WTC11 (cell line): Measurements from ENCODE around the gene GSG1L. TPM values are rescaled to one million over a fixed set of nuclear protein-coding genes. Genes with fewer than 3 reads are reported as not detected.

Experiments
- ATAC-seq: fragments of 200-7000 bp; cut with Tn5 transposase; 2 replicates; pipeline ENCODE4 v1.10.0; 2021; ENCODE audit warnings: mild to moderate bottlenecking, moderate library complexity
- CTCF ChIA-PET: fragments of 300-600 bp; sonication (Branson Sonifier 250); formaldehyde crosslinking; loops from one replicate; lab custom pipeline; 2021; ENCODE audit warnings: antibody characterized with exemption; lab: Charles Lee
- POLR2A ChIA-PET: fragments of 350-600 bp; sonication (Branson Sonifier 250); formaldehyde crosslinking; loops from one replicate; lab custom pipeline; 2021; ENCODE audit warnings: antibody characterized with exemption; lab: Charles Lee
- DNase-seq: peaks from one replicate; pipeline ENCODE4 v3.0.0; 2021; ENCODE audit warnings: low spot score
- H3K27ac Mint-ChIP-seq: 2 replicates; pipeline ENCODE4 v1.8.0; 2021; ENCODE audit warnings: mixed read lengths
- H3K27me3 Mint-ChIP-seq: 2 replicates; pipeline ENCODE4 v1.8.0; 2021; ENCODE audit warnings: low read depth, mild to moderate bottlenecking, moderate library complexity, mixed read lengths
- H3K36me3 Mint-ChIP-seq: 2 replicates; pipeline ENCODE4 v1.8.0; 2021; ENCODE audit warnings: mixed read lengths
- H3K4me1 Mint-ChIP-seq: 2 replicates; pipeline ENCODE4 v1.8.0; 2022; ENCODE audit warnings: mixed read lengths
- H3K4me3 Mint-ChIP-seq: 2 replicates; pipeline ENCODE4 v1.8.0; 2021; ENCODE audit warnings: mild to moderate bottlenecking, moderate library complexity, mixed read lengths
- H3K9me3 Mint-ChIP-seq: 2 replicates; pipeline ENCODE4 v1.8.0; 2021; ENCODE audit warnings: mixed read lengths
- ATF1 ChIP-seq: sonication (generic); formaldehyde crosslinking; IDR thresholded peaks from 2 replicates; pipeline ENCODE4 v1.8.1; 2023; ENCODE audit warnings: mild to moderate bottlenecking, moderate library complexity, missing genetic modification reagents
- ELF4 ChIP-seq: sonication (generic); formaldehyde crosslinking; IDR thresholded peaks from 2 replicates; pipeline ENCODE4 v1.8.1; 2022; ENCODE audit warnings: low read depth, mild to moderate bottlenecking, moderate library complexity, missing genetic modification reagents
- ETV6 ChIP-seq: sonication (generic); formaldehyde crosslinking; IDR thresholded peaks from 2 replicates; pipeline ENCODE4 v1.8.1; 2022; ENCODE audit warnings: mild to moderate bottlenecking, missing genetic modification reagents
- IRF2 ChIP-seq: sonication (generic); formaldehyde crosslinking; IDR thresholded peaks from 2 replicates; pipeline ENCODE4 v1.8.0; 2022; ENCODE audit warnings: low read depth, missing genetic modification reagents, borderline replicate concordance
- NFE2L1 ChIP-seq: sonication (generic); formaldehyde crosslinking; IDR thresholded peaks from 2 replicates; pipeline ENCODE4 v1.8.1; 2023; ENCODE audit warnings: missing genetic modification reagents
- NFYB ChIP-seq: sonication (generic); formaldehyde crosslinking; conservative IDR thresholded peaks from 2 replicates; pipeline ENCODE4 v1.8.0; 2022; ENCODE audit warnings: low read depth, missing genetic modification reagents
- NR1H2 ChIP-seq: sonication (generic); formaldehyde crosslinking; IDR thresholded peaks from 2 replicates; pipeline ENCODE4 v1.9.0; 2021; ENCODE audit warnings: mild to moderate bottlenecking, moderate library complexity, missing genetic modification reagents
- NR2C2 ChIP-seq: sonication (generic); formaldehyde crosslinking; IDR thresholded peaks from 2 replicates; pipeline ENCODE4 v1.8.0; 2022; ENCODE audit warnings: mild to moderate bottlenecking, missing genetic modification reagents
- PRRX2 ChIP-seq: fragments of 250-450 bp; sonication (Bioruptor Pico); IDR thresholded peaks from 2 replicates; pipeline ENCODE4 v1.8.0; 2021; ENCODE audit warnings: mild to moderate bottlenecking
- RORB ChIP-seq: fragments of 250-450 bp; sonication (Bioruptor Pico); IDR thresholded peaks from 2 replicates; pipeline ENCODE4 v1.9.0; 2021; ENCODE audit warnings: mild to moderate bottlenecking
- ZNF138 ChIP-seq: sonication (generic); formaldehyde crosslinking; conservative IDR thresholded peaks from 2 replicates; pipeline ENCODE4 v1.8.1; 2022; ENCODE audit warnings: mild to moderate bottlenecking, moderate library complexity, missing genetic modification reagents
- ZNF219 ChIP-seq: sonication (generic); formaldehyde crosslinking; IDR thresholded peaks from 2 replicates; pipeline ENCODE4 v1.8.0; 2023; ENCODE audit warnings: missing genetic modification reagents, mild to moderate bottlenecking, borderline replicate concordance
- ZNF317 ChIP-seq: sonication (generic); formaldehyde crosslinking; IDR thresholded peaks from 2 replicates; pipeline ENCODE4 v1.8.1; 2023; ENCODE audit warnings: low read depth, mild to moderate bottlenecking, moderate library complexity, missing genetic modification reagents, borderline replicate concordance
- ZNF416 ChIP-seq: fragments of 250-450 bp; sonication (Bioruptor Pico); IDR thresholded peaks from 2 replicates; pipeline ENCODE4 v1.9.0; 2021; ENCODE audit warnings: mild to moderate bottlenecking, inconsistent platforms
- total RNA-seq: library from RNA; stranded (reverse); gene quantifications from 3 replicates; pipeline ENCODE4 v1.2.3, GENCODE V29; 2021
- TF ChIP-seq, protein P1 (sequence below): fragments of 250-450 bp; sonication (Bioruptor Pico); IDR thresholded peaks from 2 replicates; pipeline ENCODE4 v1.9.0; 2021; ENCODE audit warnings: mild to moderate bottlenecking, borderline replicate concordance
- TF ChIP-seq, protein P2 (sequence below): fragments of 250-450 bp; sonication (Bioruptor Pico); IDR thresholded peaks from 2 replicates; pipeline ENCODE4 v1.8.0; 2021; ENCODE audit warnings: mild to moderate bottlenecking
- TF ChIP-seq, protein P3 (sequence below): sonication (generic); formaldehyde crosslinking; IDR thresholded peaks from 2 replicates; pipeline ENCODE4 v1.8.1; 2023; ENCODE audit warnings: mild to moderate bottlenecking, missing genetic modification reagents, moderate library complexity
- TF ChIP-seq, protein P4 (sequence below): sonication (generic); formaldehyde crosslinking; conservative IDR thresholded peaks from 2 replicates; pipeline ENCODE4 v1.8.1; 2023; ENCODE audit warnings: mild to moderate bottlenecking, low read depth, missing genetic modification reagents, moderate library complexity
- TF ChIP-seq, protein P5 (sequence below): sonication (generic); formaldehyde crosslinking; IDR thresholded peaks from 2 replicates; pipeline ENCODE4 v1.8.0; 2023; ENCODE audit warnings: missing genetic modification reagents, mild to moderate bottlenecking, borderline replicate concordance
- TF ChIP-seq, protein P6 (sequence below): sonication (generic); formaldehyde crosslinking; IDR thresholded peaks from 2 replicates; pipeline ENCODE4 v1.8.1; 2023; ENCODE audit warnings: mild to moderate bottlenecking, missing genetic modification reagents, borderline replicate concordance

GSG1L gene
- total RNA-seq, 1 experiment from 2014 or later: 0.28 TPM

DNA sequence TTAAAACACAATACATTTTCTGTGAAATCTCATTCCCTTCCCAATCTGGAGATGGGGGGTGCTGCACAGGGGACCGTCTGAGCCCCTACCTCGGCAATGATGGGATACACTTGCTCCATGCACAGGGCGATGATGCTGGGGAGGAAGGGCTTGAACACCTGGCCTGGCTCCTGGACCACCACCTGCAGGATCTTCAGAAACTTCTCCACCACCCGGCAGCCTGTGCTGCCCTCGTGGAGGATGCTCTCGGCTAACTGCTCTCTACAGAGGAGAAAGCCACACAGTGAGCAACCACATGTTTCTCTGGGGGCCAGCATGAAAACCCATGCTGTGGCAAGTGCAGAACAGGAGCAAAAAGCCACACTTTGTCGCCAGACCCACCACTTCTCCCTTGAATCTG is 42.4 kb upstream of the GSG1L start:
- DNase-seq (no peak), ATAC-seq (no peak)

More for the DNA sequence above, 42.4 kb upstream of the GSG1L start:
- H3K4me1 Mint-ChIP-seq: no peaks in the 10 kb centered on the region
- no peaks in the 10 kb centered on the region for H3K27me3 Mint-ChIP-seq
- H3K27ac Mint-ChIP-seq: no peak overlapping the region
- TF ChIP-seq PRRX2 (no peak), ELF4 (no peak), NFE2L1 (no peak), ETV6 (CRISPR knock-in tag) (no peak), NR1H2 (CRISPR knock-in tag) (no peak), ATF1 (CRISPR knock-in tag) (no peak), ZNF416 (CRISPR knock-in tag) (no peak), IRF2 (CRISPR knock-in tag) (no peak), NFYB (no peak), NR2C2 (CRISPR knock-in tag) (no peak), ZNF219 (CRISPR knock-in tag) (no peak), ZNF317 (CRISPR knock-in tag) (no peak), RORB (no peak), ZNF138 (CRISPR knock-in tag) (no peak)
- TF ChIP-seq, protein P1, sequence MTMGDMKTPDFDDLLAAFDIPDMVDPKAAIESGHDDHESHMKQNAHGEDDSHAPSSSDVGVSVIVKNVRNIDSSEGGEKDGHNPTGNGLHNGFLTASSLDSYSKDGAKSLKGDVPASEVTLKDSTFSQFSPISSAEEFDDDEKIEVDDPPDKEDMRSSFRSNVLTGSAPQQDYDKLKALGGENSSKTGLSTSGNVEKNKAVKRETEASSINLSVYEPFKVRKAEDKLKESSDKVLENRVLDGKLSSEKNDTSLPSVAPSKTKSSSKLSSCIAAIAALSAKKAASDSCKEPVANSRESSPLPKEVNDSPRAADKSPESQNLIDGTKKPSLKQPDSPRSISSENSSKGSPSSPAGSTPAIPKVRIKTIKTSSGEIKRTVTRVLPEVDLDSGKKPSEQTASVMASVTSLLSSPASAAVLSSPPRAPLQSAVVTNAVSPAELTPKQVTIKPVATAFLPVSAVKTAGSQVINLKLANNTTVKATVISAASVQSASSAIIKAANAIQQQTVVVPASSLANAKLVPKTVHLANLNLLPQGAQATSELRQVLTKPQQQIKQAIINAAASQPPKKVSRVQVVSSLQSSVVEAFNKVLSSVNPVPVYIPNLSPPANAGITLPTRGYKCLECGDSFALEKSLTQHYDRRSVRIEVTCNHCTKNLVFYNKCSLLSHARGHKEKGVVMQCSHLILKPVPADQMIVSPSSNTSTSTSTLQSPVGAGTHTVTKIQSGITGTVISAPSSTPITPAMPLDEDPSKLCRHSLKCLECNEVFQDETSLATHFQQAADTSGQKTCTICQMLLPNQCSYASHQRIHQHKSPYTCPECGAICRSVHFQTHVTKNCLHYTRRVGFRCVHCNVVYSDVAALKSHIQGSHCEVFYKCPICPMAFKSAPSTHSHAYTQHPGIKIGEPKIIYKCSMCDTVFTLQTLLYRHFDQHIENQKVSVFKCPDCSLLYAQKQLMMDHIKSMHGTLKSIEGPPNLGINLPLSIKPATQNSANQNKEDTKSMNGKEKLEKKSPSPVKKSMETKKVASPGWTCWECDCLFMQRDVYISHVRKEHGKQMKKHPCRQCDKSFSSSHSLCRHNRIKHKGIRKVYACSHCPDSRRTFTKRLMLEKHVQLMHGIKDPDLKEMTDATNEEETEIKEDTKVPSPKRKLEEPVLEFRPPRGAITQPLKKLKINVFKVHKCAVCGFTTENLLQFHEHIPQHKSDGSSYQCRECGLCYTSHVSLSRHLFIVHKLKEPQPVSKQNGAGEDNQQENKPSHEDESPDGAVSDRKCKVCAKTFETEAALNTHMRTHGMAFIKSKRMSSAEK (CRISPR knock-in tag): no peak
- TF ChIP-seq, protein P2, sequence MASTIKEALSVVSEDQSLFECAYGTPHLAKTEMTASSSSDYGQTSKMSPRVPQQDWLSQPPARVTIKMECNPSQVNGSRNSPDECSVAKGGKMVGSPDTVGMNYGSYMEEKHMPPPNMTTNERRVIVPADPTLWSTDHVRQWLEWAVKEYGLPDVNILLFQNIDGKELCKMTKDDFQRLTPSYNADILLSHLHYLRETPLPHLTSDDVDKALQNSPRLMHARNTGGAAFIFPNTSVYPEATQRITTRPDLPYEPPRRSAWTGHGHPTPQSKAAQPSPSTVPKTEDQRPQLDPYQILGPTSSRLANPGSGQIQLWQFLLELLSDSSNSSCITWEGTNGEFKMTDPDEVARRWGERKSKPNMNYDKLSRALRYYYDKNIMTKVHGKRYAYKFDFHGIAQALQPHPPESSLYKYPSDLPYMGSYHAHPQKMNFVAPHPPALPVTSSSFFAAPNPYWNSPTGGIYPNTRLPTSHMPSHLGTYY (CRISPR knock-in tag): no peak
- TF ChIP-seq, protein P3, sequence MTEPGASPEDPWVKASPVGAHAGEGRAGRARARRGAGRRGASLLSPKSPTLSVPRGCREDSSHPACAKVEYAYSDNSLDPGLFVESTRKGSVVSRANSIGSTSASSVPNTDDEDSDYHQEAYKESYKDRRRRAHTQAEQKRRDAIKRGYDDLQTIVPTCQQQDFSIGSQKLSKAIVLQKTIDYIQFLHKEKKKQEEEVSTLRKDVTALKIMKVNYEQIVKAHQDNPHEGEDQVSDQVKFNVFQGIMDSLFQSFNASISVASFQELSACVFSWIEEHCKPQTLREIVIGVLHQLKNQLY (CRISPR knock-in tag): no peak
- TF ChIP-seq, protein P4, sequence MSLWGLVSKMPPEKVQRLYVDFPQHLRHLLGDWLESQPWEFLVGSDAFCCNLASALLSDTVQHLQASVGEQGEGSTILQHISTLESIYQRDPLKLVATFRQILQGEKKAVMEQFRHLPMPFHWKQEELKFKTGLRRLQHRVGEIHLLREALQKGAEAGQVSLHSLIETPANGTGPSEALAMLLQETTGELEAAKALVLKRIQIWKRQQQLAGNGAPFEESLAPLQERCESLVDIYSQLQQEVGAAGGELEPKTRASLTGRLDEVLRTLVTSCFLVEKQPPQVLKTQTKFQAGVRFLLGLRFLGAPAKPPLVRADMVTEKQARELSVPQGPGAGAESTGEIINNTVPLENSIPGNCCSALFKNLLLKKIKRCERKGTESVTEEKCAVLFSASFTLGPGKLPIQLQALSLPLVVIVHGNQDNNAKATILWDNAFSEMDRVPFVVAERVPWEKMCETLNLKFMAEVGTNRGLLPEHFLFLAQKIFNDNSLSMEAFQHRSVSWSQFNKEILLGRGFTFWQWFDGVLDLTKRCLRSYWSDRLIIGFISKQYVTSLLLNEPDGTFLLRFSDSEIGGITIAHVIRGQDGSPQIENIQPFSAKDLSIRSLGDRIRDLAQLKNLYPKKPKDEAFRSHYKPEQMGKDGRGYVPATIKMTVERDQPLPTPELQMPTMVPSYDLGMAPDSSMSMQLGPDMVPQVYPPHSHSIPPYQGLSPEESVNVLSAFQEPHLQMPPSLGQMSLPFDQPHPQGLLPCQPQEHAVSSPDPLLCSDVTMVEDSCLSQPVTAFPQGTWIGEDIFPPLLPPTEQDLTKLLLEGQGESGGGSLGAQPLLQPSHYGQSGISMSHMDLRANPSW: no peak
- TF ChIP-seq, protein P5, sequence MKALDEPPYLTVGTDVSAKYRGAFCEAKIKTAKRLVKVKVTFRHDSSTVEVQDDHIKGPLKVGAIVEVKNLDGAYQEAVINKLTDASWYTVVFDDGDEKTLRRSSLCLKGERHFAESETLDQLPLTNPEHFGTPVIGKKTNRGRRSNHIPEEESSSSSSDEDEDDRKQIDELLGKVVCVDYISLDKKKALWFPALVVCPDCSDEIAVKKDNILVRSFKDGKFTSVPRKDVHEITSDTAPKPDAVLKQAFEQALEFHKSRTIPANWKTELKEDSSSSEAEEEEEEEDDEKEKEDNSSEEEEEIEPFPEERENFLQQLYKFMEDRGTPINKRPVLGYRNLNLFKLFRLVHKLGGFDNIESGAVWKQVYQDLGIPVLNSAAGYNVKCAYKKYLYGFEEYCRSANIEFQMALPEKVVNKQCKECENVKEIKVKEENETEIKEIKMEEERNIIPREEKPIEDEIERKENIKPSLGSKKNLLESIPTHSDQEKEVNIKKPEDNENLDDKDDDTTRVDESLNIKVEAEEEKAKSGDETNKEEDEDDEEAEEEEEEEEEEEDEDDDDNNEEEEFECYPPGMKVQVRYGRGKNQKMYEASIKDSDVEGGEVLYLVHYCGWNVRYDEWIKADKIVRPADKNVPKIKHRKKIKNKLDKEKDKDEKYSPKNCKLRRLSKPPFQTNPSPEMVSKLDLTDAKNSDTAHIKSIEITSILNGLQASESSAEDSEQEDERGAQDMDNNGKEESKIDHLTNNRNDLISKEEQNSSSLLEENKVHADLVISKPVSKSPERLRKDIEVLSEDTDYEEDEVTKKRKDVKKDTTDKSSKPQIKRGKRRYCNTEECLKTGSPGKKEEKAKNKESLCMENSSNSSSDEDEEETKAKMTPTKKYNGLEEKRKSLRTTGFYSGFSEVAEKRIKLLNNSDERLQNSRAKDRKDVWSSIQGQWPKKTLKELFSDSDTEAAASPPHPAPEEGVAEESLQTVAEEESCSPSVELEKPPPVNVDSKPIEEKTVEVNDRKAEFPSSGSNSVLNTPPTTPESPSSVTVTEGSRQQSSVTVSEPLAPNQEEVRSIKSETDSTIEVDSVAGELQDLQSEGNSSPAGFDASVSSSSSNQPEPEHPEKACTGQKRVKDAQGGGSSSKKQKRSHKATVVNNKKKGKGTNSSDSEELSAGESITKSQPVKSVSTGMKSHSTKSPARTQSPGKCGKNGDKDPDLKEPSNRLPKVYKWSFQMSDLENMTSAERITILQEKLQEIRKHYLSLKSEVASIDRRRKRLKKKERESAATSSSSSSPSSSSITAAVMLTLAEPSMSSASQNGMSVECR (CRISPR knock-in tag): no peak
- TF ChIP-seq, protein P6, sequence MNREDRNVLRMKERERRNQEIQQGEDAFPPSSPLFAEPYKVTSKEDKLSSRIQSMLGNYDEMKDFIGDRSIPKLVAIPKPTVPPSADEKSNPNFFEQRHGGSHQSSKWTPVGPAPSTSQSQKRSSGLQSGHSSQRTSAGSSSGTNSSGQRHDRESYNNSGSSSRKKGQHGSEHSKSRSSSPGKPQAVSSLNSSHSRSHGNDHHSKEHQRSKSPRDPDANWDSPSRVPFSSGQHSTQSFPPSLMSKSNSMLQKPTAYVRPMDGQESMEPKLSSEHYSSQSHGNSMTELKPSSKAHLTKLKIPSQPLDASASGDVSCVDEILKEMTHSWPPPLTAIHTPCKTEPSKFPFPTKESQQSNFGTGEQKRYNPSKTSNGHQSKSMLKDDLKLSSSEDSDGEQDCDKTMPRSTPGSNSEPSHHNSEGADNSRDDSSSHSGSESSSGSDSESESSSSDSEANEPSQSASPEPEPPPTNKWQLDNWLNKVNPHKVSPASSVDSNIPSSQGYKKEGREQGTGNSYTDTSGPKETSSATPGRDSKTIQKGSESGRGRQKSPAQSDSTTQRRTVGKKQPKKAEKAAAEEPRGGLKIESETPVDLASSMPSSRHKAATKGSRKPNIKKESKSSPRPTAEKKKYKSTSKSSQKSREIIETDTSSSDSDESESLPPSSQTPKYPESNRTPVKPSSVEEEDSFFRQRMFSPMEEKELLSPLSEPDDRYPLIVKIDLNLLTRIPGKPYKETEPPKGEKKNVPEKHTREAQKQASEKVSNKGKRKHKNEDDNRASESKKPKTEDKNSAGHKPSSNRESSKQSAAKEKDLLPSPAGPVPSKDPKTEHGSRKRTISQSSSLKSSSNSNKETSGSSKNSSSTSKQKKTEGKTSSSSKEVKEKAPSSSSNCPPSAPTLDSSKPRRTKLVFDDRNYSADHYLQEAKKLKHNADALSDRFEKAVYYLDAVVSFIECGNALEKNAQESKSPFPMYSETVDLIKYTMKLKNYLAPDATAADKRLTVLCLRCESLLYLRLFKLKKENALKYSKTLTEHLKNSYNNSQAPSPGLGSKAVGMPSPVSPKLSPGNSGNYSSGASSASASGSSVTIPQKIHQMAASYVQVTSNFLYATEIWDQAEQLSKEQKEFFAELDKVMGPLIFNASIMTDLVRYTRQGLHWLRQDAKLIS (CRISPR knock-in tag): no peak
- ChIA-PET CTCF (no interaction called here), POLR2A (no interaction called here)
- no peak overlapping the region for H3K4me3 Mint-ChIP-seq
- peaks cover 75% of the 10 kb centered on the region for H3K36me3 Mint-ChIP-seq
- no peaks in the 10 kb centered on the region for H3K9me3 Mint-ChIP-seq
